ENCODE results near the gene DHRS4L2. TPM values are rescaled to one million over a fixed set of nuclear protein-coding genes. Genes with fewer than 3 reads are reported as not detected.
"Not testable (repeated sequence)": the region's sequence is repeated elsewhere in the genome, so short reads cannot be mapped to it uniquely, and the experiment has no call there.

The DHRS4L2 gene
- polyA plus RNA-seq, 3 donors = 36.1 to 44.3 (median 36.8) TPM

GRCh38 chr14:24013654-24014514, 25.2 kb downstream of the DHRS4L2 start:
- DNase-seq = peak; percentile 65

- DNase-seq = not testable (repeated sequence)
Observed at GRCh38 chr14:24015745-24016144, 27.0 kb downstream of the DHRS4L2 start.

- not testable (repeated sequence) for DNase-seq
Observed at GRCh38 chr14:24018978-24019377, 30.2 kb downstream of the DHRS4L2 start.

DNA sequence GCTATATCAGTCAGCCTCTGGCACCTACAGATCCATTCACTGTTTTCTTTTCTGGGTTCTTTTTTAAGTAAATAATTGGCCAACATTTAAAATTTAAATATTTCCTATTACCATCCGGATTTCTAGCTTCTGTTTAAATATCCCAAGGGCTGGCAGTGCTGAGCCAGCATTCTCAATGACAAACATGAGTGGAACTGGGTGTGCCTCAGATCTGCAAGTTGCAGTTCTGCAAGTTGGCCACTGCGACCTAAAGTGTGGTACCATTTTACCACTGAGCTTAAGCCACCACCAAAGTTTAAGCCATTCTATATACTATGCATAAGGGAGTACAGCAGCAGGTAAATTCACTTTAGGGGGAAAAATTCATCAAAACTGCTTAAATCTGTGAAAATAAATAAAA, 31.2 kb downstream of the DHRS4L2 start:
- DNase-seq = not testable (repeated sequence)

DNA sequence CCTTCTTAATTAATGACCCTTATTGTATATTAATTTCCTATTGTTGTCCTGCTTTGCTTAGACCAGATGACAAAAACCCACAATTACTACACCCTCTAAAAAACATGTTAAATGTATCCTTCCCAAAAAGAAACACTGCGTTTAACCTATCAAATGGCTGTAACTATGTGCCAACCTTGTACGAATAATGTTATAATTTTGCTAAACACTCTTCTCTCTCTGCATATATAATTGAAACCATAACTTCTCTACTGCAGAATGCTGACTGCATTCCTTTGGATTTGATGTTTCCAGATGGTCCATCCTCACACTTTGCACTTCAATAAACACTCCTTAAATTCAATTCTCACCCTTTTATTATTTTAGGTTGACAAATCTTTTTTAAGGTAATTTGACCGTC, 31.8 kb downstream of the DHRS4L2 start:
- DNase-seq = not testable (repeated sequence)

DNA sequence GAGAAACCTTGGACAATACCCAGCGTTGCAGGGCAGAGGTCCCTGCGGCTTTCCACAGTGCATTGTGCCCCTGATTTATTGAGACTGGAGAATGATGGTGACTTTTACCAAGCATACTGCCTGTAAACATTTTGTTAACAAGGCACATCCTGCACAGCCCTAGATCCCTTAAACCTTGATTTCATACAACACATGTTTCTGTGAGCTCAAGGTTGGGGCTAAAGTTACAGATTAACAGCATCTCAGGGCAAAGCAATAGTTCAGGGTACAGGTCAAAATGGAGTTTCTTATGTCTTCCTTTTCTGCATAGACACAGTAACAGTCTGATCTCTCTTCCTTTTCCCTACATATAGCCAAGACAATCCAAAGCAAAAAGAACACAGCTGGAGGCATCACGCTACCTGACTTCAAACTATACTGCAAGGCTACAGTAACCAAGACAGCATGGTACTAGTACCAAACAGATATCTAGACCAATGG, 36.2 kb downstream of the DHRS4L2 start:
- not testable (repeated sequence) for DNase-seq

DNA sequence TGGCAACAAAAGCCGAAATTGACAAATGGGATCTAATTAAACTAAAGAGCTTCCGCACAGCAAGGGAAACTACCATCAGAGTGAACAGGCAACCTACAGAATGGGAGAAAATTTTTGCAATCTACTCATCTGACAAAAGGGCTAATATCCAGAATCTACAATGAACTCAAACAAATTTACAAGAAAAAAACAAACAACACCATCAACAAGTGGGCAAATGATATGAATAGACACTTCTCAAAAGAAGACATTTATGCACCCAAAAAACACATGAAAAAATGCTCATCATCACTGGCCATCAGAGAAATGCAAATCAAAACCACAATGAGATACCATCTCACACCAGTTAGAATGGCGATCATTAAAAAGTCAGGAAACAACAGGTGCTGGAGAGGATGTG, 41.0 kb downstream of the DHRS4L2 start:
- DNase-seq = not testable (repeated sequence)

DNA sequence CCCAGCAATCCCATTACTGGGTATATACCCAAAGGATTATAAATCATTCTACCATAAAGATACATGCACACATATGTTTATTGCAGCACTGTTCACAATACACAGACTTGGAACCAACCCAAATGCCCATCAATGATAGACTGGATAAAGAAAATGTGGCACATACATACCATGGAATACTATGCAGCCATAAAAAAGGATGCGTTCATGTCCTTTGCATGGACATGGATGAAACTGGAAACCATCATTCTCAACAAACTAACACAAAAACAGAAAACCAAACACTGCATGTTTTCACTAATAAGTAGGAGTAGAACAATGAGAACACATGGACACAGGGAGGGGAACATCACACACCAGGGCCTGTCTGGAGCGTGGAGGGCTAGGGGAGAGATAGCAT, 42.6 kb downstream of the DHRS4L2 start:
- not testable (repeated sequence) for DNase-seq

GRCh38 chr14:24032727-24033418, 44.1 kb downstream of the DHRS4L2 start:
- no peak for DNase-seq

DNA sequence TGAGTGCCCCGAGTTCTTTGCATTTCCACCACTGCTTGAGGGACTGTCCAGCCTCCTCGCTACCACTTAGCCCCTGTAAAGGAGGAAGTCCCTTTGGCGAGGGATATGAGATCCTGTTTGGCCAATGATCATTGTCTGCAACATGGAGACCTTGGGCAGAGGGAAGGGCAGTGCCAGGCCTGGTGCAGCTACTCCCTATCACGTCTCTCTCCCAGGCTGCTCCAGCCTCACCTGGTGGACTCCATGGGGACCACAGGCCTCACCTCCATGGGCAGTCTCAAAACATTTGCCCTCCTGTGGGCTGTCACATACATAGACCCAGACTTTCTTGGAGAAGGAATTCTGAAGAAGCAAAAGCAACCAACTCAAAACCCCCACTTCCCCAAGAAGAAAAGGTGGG, 47.0 kb downstream of the DHRS4L2 start:
- DNase-seq = not testable (repeated sequence)

GRCh38 chr14:24036169-24036962, 47.6 kb downstream of the DHRS4L2 start:
- DNase-seq = peak; percentile 75

- not testable (repeated sequence) for DNase-seq
Observed at GRCh38 chr14:24036963-24037657, 48.4 kb downstream of the DHRS4L2 start.

DNA sequence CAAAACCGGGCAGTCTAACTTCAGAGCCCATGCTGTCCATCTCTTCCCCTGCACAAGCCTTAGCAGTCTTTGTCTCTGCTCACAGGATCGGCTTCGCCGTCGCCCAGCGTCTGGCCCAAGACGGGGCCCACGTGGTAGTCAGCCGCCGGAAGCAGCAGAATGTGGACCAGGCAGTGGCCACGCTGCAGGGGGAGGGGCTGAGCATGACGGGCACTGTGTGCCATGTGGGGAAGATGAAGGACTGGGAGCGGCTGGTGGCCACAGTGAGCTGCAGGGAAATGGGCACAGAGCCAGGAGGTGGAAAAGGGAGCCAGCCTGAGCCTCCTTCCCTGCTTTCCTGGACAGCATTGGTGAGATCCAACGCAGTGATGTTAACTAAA, 48.9 kb downstream of the DHRS4L2 start:
- DNase-seq = no peak

GRCh38 chr14:24038686-24039085, 50.0 kb downstream of the DHRS4L2 start:
- no peak for DNase-seq

- no peak for DNase-seq
Observed at GRCh38 chr14:24040692-24041091, 52.0 kb downstream of the DHRS4L2 start.

- DNase-seq = no peak
Observed at GRCh38 chr14:24042746-24043145, 54.0 kb downstream of the DHRS4L2 start.

DNA sequence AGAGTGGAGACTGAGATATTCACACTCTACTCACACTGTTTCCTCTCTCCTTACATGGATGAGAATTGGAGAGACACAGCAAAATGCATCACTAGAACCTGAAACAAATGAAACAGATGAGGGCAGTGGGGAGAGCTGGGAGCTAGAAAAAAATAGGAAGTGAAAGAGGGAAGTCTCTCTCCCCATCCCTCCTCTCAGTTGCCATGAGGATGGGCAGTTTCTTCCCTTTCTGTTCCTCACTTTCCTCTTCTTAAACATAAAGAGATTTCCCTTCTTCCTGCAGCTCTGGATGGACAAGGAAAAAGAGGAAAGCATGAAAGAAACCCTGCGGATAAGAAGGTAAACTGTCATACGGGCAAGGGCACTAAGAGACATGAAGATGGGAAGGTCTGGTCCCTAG, 60.3 kb downstream of the DHRS4L2 start:
- not testable (repeated sequence) for DNase-seq

GRCh38 chr14:24050753-24051152, 62.0 kb downstream of the DHRS4L2 start:
- DNase-seq = not testable (repeated sequence)

GRCh38 chr14:24051176-24051788, 62.6 kb downstream of the DHRS4L2 start:
- DNase-seq = peak; percentile 8

DNA sequence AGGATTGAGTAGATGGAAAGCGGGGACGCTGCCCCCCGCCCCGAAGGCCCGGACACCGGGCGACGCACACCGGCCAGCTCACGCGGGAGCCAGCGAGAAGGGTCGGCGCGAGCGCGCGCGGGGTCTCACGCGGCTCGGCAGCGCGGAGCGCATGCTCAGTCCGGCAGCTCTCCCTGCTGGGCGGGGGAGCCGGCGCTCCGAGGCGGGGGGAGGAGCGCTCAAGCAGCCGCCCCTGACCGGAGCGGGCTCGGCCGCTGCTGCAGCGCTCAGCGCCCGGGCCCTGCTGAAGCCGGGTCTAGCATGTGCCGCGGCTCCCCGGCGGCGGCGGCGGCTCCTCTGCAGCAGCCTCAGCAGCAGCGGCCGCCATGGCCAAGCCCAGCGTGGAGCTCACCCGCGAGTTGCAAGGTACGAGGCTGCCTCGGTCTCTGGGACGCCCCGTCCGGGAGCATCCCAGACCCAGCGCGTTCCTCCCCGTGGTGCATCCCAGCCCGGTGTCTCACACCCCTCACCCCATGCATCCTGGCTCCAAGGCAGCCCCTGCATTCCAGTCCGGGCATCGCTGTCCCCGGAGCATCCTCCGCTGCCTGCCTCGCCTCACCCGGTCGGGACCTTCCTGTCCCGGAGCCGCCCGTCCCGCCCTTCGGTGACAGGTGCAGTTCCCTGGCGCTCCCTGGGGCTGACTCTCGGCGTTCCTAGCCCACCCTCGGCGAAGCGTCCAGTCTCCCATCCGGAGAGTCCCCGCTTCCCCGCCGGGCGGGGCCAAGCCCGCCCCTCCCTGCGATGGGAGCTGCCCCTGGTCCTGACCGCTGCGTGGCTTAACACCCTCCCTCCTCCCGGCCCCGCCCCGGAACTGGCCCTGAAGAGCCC, 63.3 kb downstream of the DHRS4L2 start, which contains the start of gene CARMIL3:
Gene CARMIL3 (plus strand): TSS at position 221 of the 867 bp plus-strand sequence. CDS start 145 bp downstream, at position 366.
- peak; percentile 57 for DNase-seq

All from renal pelvis (tissue), 4 donors.